HG02588 (cell line): Measurements from ENCODE around the gene SLC39A11.

Experiments used
- ATAC-seq: cut with Tn5 transposase; IDR thresholded peaks from one replicate; pipeline ENCODE4 v1.9.1; 2021; ENCODE audit warnings: mild to moderate bottlenecking, moderate library complexity; ENCODE audit not compliant: unreplicated experiment

The SLC39A11 gene

GRCh38 chr17:72984145-72984925 is 108.2 kb downstream of the SLC39A11 start:
- no peak for ATAC-seq

GRCh38 chr17:72982680-72983079 is 109.8 kb downstream of the SLC39A11 start:
- no peak for ATAC-seq

GRCh38 chr17:72978593-72979218 is 113.8 kb downstream of the SLC39A11 start:
- no peak for ATAC-seq

DNA sequence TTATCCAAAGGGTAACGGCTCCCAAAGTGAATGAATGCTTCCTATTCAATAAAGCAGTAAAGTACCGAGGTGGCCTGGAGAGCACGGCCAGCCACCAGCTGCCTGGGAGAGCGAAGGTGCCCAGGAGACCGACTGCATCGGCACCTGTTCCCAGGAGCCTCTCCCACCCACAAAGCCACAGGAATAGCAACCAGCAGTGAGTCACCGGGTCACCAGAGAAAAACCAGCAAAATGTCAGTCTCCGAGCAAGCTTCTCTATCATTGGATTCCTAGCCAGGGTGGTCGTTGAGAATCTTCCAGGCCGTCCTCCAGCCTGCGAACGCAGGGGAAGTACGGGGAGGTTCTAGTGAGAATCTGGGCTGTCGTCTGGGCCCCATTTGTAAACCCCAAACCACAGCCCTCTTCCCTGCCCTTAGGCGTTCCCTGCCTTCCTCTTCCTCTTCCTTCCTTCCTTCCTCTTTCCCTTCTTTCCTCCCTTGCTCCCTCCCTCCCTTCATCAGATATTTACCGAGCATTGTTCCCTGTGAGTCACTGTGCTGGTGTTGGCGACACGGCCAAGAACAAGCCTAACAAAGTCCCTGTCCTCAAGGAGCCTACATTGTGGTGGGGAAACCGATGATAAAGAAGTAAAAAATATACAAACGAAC is 114.6 kb downstream of the SLC39A11 start:
- ATAC-seq: no peak

DNA sequence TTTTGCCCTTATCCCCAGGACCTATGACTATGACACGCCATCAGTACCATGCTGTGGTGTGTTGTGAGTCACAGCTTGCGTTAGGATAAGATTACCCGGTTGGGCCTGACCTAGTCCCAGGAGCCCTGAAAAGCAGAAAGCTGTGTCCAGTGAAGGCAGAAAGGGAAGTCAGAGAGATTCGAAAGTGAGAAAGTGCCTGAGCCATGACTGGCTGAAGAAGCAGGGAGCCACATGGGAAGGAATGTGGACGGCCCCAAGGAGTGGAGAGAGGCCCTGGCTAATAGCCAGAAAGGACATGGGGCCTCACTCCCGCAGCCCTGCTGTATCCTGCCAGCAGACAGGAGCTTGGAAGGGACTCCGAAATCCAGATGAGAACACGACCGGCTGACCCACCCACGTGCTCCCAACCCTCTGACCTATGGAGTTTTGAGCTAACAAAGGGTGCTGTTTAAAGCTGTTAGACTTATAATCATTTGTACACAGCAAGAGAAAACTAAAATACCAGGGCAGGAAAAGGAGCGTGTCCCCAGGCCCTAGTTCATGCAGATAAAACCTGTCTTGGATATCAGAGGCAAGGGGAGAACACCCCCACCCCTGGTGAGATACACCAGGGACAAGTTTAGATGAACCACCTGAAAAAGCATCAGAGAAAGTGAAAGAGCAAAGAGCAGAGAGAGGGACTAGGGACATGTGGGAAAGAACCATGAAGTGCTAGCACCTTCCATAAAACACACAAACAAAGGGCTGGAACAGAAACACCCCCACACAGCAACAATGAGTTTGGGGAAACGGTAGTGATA is 115.3 kb downstream of the SLC39A11 start:
- ATAC-seq: no peak

GRCh38 chr17:72975509-72975908 is 117.0 kb downstream of the SLC39A11 start:
- ATAC-seq: no peak

GRCh38 chr17:72974605-72975232 is 117.8 kb downstream of the SLC39A11 start:
- no peak for ATAC-seq

- no peak for ATAC-seq
Measured at GRCh38 chr17:72972263-72972951, 120.1 kb downstream of the SLC39A11 start.

DNA sequence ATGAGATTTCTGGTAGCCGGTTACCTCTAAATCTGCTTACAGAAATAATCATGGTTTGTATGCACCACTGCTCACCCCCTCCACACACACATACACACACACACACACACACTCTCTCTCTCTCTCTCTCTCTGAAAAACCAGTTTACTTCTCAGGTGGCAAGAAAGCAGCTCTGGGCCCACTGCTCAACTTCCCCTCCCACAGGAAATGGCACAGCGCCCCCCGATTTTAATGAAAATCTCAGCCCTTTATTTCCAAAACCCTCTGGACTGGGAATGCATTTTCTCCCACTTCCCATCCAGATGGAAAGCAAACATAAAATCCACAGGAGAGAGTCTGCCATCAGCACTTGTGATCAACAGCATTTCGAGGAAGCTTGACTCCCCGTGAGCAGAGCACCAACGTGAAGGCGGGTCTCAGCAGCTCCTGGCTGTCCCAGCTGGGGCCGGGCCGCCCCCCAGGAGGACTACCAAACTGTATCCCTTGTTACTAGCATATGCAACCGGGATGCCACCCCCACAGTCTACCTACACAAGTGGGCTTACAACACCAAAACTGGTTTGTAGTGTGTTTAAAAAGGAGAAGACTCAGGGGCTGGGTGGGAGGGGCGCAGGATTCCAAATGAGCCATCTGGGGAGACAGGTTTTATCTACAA is 121.1 kb downstream of the SLC39A11 start:
- ATAC-seq: no peak

- ATAC-seq: no peak
Measured at GRCh38 chr17:72970797-72971196, 121.7 kb downstream of the SLC39A11 start.

- no peak for ATAC-seq
Measured at GRCh38 chr17:72970246-72970645, 122.2 kb downstream of the SLC39A11 start.

- ATAC-seq: no peak
Measured at GRCh38 chr17:72969293-72969906, 123.1 kb downstream of the SLC39A11 start.

DNA sequence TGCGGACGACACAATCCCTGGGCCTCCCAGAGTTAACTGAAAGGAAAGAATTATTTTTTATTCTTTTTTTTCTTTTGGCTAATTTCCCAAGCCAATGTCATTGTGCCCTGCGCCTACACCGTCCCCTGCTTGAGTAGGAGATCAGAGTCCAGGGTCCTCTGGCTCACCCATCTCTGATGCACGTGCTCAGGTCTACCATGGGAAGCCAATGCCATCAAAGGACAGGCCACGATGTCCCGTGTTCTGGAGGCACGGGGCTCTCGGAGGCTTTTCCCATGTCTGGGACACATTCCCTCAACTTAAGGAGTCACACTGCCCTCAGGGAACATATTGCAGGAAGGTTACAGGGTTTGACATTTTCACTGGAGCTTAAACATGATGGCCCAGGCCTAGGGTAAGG is 123.7 kb downstream of the SLC39A11 start:
- no peak for ATAC-seq

- no peak for ATAC-seq
Measured at GRCh38 chr17:72967977-72968585, 124.4 kb downstream of the SLC39A11 start.

GRCh38 chr17:72967277-72967970 is 125.1 kb downstream of the SLC39A11 start:
- no peak for ATAC-seq

DNA sequence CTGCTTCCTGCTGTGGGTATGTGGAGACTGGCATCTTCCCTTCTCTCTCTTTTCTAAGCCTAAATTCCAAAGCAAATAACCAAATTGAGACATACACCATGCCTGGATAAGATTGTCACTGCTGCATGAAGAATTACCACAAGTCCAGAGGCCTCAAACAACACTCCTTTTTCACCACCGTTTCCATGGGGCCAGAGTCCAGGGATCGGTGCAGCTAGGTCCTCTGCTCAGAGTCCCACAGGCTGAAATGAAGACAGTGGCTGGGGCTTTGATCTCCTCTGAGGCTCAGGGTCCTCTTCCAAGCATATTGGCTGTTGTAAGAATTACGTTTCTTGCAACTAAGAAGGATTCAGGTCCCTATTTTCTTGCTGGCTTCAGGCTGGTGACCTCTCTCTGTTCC is 130.4 kb downstream of the SLC39A11 start:
- no peak for ATAC-seq

- ATAC-seq: no peak
Measured at GRCh38 chr17:72955391-72956140, 136.9 kb downstream of the SLC39A11 start.
